ENCODE data around the gene CTCF.

CTCF gene

DNA sequence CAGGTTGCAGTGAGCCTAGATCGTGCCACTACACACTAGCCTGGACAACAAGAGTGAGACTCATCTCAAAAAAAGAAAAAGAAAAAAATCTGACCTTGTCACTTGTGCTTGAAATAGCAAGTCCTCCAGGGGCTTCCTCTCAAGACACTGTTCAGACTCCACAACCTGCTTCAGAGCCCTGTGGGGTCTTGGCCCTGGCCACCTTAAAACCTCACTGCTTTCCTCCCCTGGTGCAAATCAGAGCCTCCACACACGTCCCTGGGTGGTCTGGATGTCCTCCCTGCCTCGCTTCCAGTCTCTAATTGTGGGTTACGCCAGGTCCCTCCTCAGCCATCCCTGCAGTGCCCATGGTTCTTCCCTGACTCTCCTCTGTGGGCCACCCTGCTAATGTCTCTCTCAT lies 93.0 kb downstream of the CTCF start:
- no peak for DNase-seq

DNA sequence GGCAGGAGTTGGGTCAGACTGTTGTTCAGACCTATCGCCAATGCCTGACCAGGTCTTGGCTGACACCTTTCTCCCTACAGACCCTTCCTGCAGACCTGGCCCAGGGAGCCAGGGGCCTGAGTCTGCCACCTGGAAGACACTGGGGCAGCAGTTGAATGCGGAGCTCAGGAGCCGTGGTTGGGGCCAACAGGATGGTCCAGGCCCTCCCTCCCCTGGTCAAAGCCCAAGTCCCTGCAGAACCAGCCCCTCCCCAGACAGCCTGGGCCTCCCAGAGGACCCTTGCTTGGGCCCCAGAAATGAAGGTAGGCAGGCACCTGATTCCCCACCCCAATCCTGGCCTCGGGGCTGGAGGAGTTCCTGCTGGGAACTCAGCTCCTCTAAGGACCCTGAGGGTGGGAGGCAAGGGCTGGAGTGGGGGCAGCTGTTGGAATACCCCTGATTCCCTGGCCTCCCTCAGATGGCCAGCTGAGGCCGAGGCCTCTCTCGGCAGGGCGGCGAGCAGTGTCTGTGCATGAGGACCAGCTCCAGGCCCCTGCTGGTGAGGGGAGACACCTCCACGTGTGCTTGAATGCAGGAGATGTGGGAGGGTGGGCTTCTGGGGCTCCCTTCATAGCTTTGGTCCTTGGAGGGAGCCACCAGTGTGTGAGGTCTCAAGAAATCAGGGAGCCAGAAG lies 94.2 kb downstream of the CTCF start:
- DNase-seq: no peak

DNA sequence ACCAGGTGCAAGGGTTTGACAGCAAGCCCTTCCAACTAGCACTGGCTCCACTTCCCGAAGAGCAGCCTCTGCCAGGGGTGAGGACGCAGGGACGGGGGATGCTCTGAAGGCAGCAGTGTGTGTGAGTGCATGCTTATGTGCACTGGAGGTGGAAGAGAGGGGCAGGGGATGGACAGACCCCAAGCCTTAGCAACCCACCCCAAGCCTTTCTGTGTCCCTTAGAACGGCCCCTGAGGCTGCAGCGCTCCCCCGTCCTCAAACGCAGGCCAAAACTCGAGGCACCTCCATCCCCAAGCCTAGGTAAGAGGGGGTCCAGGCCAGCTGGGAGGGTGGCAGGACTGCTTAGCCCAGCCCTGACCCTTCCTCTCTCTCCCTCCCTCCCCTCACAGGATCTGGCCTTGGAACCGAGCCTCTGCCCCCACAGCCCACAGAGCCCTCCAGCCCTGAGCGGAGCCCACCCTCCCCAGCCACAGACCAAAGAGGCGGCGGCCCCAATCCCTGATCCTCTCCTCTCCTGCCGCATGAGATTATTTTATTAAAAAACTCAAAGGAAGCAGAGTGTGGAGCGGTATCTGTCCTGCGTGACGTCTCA lies 94.8 kb downstream of the CTCF start:
- DNase-seq: no peak

DNA sequence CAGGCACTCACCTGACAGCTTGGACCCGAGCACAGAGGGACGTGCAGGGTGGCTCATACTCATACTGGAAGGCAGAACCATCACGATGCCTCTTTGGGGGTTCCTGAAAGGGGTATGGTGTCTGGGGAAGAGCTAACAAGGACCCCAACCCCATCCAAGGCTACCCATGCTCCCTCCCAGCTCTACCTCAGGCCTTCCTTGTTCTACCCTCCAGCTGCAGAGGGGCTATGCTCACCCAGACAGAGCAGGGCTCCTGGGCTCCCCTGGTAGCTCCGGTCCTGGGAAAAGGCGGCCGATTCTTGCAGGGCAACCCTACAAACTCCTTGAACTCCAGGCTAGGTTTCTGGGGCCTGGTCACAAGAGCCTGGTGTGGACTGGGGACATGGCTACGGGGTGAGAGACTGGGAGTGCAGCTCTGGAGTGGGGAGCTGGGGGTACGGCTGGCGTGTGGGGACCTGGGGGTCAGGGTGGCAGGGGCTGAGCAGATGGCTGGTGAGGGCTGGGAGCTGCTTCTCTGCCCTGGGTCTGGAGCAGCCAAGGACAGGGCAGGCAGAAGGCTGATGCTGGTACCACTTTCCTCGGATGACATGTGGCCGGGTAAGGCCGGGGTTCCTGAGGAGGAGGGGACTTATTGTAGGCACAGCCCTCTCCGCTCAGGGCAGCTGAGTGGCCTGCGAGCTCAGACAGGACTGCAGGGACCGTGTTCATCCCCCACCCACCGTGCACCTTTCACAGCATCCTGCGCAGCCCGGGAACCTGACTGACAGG lies 95.6 kb downstream of the CTCF start:
- DNase-seq: no peak

DNA sequence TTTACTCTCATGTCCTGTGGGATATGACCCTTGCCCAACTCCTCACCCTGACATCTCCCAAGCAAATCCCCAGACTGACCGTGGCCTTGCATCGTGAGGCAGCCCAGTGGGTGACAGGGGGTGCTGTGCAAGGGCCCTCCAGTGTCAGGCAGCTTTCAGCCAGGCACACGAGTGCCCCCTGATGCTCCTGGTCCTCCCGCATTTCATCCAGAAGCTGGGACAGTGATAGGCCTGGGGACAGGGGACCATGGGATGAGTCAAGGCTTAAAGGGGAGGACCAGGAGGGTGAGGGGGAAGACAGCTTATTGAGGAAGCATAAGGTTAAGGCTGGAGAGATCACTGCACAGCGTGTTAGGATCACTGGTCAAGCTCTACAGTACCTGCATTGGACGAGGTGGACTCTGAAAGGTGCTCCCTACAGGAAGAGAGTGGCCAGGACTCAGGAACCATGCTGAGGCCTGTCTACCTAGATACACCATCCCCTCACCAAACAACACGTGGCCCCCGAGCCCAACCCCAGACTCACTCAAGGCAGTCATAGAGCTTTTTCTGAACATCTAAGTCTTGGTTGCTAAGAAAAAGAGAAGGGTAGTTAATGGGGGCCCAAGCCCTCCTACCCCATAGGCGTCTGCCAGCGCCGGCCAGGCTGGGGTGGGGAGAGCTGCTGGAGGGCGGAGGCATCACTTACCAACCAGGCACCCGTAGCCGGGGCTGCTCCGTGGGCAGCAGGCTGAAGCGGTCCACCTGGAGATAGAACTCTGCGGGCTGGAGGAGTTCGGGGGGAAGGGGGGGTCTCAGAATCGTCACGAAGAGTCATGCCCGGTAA lies 96.7 kb downstream of the CTCF start:
- no peak for DNase-seq

DNA sequence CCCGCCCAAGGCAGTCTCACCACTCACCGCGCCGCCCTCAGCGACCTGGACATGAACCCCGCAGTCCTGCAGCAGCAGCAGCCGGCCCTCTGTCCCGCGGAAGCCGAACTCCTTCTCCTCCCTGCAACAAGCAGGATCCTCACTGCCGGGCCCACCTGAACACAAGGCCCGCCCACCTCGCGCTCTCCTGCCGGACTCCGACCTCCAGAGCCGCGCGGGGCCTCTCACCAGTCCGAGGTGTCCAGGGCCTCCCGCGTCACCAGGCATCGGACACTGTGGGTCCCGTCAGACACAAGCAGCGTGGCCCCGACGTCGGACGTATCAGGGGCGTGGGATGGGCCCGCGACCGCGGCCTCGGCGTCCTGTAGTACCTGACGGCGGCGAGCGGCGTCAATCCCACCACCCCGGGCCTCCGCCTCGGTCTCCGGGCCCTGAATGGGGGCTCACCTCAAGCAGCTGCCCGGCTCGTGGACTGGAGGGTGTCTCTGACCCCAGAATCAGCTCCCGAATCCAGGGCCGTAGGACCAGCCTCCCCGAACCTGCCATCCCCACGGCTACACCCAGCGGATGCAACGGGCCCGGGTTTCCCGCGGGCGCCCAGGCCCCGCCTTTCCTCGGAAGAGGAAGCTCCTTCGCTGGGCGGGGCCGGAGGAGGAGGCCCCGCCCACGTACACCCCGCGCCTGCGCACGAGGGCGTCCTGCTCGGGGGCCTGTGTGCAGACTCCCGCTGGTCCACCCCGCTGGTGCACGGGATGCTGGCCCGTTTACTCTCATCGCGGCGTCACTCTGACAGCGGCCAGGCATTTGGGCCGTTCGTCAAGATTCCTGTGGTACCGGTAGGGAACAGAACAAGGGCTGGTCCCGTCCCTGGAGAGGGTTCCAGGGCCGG lies 97.6 kb downstream of the CTCF start, which contains the start of gene ACD:
Gene ACD (minus strand): TSS at position 586 of the 889 bp plus-strand sequence. CDS start 40 bp downstream, at position 546.
- DNase-seq: no peak

DNA sequence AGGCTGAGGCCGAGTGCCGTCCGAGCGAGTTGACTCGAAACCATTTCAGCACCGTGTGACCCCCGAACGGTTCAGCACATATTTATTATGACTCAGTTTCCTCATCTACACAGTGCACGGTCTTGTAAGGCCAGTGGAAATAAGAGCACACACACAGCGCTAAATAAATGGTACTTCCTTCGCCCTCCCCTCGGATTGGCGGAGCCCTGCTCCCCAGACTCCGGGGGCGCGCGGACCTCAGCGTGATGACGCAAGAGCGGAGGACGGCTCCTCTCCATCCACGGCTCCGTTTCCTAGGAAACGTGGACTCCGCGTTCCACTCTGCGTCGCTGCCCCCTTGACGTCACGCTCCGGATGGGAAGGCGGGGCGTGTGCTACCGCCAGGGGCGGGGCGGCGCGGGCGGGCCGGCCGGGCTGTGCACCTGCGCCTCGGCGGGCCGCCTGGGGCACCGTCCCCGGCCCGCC lies 98.3 kb downstream of the CTCF start, which contains the start of gene PARD6A:
Gene PARD6A (plus strand): TSS at position 397 of the 465 bp plus-strand sequence. CDS start 79 bp downstream, outside the sequence.
- peak; percentile 81 for DNase-seq

DNA sequence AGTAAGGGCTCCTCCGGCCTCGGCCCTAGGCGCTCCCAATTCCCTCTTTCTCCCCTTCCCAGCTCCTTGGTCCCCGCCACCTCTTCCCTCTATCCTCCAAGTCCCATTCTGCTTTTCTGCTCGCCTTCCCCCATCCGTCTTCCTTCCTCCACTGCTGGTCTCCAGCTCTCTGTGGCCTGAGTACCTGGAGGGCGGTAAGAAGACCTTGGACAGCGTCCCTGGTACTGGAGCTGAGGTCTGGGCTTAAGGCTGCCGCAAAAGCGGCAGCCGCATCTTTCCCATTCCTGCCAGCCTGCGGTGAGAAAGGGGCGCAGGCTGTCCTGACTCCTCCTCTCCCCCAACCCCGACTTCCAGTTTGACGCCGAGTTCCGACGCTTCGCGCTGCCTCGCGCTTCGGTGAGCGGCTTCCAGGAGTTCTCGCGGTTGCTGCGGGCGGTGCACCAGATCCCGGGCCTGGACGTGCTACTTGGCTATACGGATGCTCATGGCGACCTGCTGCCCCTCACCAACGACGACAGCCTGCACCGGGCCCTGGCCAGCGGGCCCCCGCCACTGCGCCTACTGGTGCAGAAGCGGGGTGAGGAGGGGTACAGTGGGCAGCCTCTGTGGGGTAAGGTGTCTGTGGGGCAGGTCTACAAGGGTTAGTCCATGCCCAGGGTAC lies 98.9 kb downstream of the CTCF start:
- DNase-seq: no peak

DNA sequence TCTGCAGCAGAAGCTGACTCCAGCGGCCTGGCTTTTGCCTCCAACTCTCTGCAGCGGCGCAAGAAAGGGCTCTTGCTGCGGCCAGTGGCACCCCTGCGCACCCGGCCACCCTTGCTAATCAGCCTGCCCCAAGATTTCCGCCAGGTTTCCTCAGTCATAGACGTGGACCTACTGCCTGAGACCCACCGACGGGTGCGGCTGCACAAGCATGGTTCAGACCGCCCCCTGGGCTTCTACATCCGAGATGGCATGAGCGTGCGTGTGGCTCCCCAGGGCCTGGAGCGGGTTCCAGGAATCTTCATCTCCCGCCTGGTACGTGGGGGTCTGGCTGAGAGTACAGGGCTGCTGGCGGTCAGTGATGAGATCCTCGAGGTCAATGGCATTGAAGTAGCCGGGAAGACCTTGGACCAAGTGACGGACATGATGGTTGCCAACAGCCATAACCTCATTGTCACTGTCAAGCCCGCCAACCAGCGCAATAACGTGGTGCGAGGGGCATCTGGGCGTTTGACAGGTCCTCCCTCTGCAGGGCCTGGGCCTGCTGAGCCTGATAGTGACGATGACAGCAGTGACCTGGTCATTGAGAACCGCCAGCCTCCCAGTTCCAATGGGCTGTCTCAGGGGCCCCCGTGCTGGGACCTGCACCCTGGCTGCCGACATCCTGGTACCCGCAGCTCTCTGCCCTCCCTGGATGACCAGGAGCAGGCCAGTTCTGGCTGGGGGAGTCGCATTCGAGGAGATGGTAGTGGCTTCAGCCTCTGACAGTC lies 99.7 kb downstream of the CTCF start:
- no peak for DNase-seq

DNA sequence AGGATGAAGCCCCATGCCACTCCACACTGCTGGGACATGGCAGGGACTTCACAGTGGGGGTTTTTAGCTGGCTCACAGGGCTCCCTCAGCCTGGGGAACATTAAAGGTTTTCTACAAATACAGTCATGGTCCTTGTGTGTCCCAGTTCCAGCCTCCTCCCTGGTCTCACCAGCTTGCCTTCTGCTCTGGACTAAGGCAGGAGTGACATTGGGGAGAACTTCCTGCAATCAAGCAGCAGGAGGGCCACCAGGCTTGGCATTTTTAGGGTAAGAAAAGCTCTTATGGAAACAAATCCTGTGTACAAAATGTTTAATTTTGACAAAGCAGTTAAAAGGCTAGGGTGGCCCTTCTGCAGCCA lies 100.3 kb downstream of the CTCF start:
- DNase-seq: no peak

DNA sequence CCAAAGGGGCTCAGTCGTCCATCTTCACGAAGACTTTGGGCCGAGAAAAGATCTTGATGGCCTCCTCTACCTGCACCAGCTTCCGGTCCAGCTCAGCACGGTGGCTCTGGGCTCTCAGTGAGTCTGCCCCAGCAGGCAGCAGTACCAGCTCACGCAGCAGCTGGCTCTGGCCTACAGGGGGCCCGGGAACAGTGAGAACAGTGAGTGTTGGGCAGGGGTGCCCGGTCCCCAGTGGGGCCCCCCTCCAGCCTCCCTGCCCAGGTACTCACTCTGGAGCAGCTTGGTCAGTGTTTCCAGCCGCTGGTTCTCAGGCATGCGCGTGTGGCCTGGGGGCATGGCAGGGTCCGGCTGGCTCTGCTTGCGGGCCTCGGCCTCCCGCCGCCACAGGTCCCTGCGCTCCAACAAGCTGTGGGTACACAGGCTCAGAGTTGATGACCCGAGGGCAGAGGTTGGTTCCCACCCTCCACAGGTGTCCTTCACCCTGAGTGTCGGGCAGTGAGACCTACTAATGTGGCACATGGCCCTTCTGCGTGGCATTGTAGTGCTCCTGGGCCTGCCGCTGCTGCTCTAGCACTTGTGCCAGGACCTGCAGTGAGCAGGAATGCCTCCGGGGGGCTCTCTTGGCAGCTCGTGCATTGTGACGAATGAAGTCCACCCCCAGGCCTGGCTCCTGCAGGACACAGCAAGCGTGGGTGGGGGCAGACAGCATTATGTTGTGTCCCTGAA lies 101.0 kb downstream of the CTCF start:
- DNase-seq: no peak

DNA sequence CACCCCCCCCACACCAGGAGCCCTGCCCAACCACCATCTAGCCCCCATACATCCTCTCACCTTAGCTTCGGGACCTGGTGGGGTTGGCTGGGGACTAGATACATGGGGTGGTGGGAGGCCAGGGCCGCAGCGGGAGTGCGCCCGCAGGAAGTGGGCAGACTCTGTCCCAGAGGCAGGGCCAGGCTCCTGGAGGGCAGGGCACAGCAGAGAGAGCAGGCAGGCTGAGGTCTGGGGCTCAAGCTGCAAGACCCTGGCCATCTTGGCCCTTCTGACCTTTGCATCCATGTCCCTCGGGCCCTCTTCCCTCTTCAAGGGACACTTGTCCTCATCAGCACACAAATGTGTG lies 101.5 kb downstream of the CTCF start:
- no peak for DNase-seq

DNA sequence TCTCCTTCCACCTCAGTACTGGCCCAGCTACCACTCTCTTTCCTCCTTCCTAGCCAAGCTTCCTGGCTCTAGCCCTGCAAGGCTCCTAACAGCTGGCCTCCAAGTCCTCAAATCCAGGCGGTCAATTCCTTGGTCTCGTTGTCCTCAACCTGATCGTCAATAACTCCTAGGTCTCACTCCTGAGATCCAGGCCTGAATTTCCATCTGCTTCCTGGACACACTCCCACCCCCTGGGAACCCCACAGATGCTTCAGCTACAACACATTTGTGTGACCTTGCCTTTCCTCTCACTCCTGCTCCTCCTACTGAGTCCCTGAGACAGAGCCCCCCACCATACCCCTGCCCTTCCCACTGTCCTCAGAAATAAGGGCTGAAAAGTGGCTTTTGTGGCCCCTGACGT lies 101.9 kb downstream of the CTCF start:
- no peak for DNase-seq

DNA sequence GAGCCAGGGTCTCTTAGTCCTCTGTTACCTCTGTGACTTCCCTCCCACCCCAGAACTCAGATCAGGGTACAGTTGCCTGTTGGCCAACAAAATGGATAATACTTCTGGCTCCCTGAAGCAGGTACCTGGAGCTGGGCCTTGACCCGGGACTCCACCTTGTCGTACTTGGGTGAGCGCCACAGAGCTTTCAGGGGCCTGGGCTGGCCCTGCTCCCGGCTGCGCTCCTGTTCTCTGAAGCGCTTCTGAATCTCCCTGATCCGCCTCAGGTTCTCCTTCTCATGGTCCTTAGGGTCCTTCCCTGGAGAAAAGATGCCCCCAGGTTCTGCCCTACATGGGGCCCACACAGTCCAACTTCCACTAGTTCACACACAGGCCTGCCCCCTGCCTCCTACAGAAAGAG lies 102.5 kb downstream of the CTCF start:
- no peak for DNase-seq

DNA sequence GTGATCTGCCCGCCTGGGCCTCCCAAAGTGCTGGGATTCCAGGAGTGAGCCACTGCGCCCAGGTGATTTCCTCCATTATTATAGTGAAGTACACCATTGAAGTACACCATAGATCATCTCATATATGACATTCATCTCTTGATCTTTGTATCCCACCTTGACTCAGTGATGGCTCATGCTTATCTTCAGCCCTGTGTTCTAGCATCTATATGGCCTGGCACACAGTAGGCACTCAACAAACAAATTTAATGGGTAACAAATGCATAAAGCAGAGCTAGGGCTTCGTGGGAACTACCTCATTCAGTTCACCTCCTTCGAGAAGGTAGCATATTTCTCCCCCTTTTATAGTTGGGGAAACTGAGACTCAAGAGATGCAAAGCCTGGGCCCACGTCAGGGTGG lies 103.3 kb downstream of the CTCF start:
- no peak for DNase-seq

DNA sequence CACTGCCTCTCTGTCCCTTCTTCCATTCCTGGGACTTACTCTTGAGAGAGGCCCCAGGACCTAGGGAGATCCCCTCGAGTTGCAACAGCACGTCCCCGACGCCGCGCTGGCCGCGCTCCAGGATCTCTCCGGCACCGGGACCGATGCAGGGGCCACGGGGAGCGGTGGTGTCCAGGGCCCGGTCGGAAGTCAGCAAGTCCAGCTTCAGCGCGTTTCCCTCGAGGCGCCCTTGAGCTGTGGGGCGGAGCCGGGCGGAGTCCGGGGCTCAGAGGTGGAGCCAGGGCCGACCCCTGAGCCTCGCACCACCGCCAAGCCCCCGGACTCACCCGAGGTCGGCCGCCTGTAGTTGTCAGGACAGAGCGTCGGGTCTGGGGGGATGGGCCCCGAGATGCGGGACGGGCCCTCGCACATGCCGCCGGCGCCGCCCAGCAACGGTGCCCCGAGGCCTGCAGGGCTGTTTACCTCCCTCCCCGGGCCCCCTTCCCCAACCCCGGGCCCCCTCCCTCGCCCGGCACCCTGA lies 103.8 kb downstream of the CTCF start:
- DNase-seq: no peak

DNA sequence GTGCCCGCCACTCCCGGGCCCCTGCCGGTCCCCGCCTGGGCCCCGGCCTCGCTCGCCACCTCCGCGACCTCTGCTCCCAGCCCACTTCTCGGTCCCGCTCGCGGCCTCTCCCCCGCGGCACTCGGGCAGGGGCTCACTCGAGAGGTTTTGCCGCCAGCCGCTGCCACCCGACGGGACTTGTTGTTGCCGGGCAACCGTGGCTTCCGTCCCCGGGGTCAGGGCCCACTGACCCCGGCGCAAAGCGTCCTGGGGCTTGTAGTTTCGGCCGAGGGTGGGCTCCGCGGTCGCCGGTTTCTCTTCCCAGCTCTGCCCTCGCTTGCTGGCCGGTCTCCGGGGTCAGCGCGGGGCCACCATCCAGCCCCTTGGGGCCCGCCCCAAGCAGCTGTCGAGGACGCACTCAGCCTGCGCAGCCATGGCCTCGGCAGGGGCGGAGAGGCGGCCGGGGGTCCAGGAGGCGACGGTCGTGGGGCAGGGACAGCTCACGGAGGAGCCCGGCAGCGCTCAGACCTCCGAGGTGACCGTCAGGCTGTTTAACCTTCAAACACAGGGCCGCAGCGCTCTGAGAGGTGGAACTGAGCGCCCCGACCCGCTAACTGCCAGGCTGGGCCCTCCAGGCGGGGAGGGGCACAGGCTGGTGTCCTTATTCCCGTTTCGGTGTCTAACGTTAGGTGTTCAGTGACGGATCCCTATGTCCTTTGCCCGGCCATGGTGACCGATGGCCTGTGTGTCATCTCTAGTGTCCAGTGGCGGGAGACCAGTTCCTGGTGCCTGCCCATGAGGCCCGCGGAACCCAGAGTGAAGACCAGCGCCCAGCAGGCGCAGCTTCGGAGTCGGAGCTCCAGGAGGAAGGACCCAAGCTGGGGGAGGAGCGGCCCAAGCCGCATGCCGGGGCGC lies 104.5 kb downstream of the CTCF start, which contains the start of the genes C16orf86 and ENKD1:
Gene C16orf86 (plus strand): TSS at position 256 of the 894 bp plus-strand sequence. CDS start 157 bp downstream, at position 413.
Gene ENKD1 (minus strand): TSS at position 192 of the 894 bp plus-strand sequence. CDS start 308 bp downstream, outside the sequence.
- no peak for DNase-seq

DNA sequence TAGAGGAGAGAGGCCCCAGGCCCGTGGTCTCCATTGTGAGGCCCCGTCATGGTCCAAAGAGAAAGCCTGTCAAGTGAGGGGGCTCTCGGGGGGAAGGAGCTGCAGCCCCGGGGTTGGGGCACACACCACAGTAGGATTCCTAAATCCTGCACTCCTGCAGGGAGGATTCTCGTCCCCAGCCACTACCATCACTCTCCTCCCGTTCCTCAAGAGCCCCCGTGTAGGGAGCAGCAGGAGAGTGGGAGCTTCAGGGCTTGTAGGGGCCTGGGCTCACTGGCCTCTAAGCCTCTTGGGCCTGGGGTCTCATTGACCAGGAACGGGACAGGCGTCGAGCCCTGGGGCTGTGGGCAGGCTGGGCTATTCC lies 105.1 kb downstream of the CTCF start:
- no peak for DNase-seq

Data from NCI-H1417 treated with DMSO at 0.1 percent for 48 hours (cell line).